ENCODE data around the gene G2E3.

G2E3 gene

GRCh38 chr14:30572237-30572636, 13.3 kb downstream of the G2E3 start:
- TF ChIP-seq REST (IDR thresholded peaks at IDR 0.05; ENCODE audit: insufficient read depth in 1 of 2, low read depth in 2 of 2, low read length in 2 of 2) (no peak), TAF1 (IDR thresholded peaks at IDR 0.05; ENCODE audit: borderline replicate concordance, insufficient read depth, low read length) (no peak), FOXP2 (optimal IDR thresholded peaks at IDR 0.05; ENCODE audit: borderline replicate concordance, extremely low read depth, extremely low read length, insufficient read depth) (no peak), SIN3A (IDR thresholded peaks at IDR 0.05; ENCODE audit: borderline replicate concordance, insufficient read depth, low read length) (no peak), POLR2AphosphoS5 (IDR thresholded peaks at IDR 0.05; ENCODE audit: low read depth, low read length) (no peak)

- TF ChIP-seq REST (IDR thresholded peaks at IDR 0.05; ENCODE audit: insufficient read depth in 1 of 2, low read depth in 2 of 2, low read length in 2 of 2) (no peak), SIN3A (IDR thresholded peaks at IDR 0.05; ENCODE audit: borderline replicate concordance, insufficient read depth, low read length) (no peak), POLR2AphosphoS5 (IDR thresholded peaks at IDR 0.05; ENCODE audit: low read depth, low read length) (no peak)
These were observed 13.8 kb downstream of the G2E3 start for GRCh38 chr14:30572771-30573170.

GRCh38 chr14:30573226-30573814, 14.4 kb downstream of the G2E3 start:
- TF ChIP-seq REST (IDR thresholded peaks at IDR 0.05; ENCODE audit: insufficient read depth in 1 of 2, low read depth in 2 of 2, low read length in 2 of 2): no peak
- no peak for TF ChIP-seq TAF1 (IDR thresholded peaks at IDR 0.05; ENCODE audit: borderline replicate concordance, insufficient read depth, low read length)
- no peak for TF ChIP-seq SIN3A (IDR thresholded peaks at IDR 0.05; ENCODE audit: borderline replicate concordance, insufficient read depth, low read length)
- TF ChIP-seq POLR2AphosphoS5 (IDR thresholded peaks at IDR 0.05; ENCODE audit: low read depth, low read length): no peak
- TF ChIP-seq FOXP2 (optimal IDR thresholded peaks at IDR 0.05; ENCODE audit: borderline replicate concordance, extremely low read depth, extremely low read length, insufficient read depth): no peak

GRCh38 chr14:30573966-30574365, 15.0 kb downstream of the G2E3 start:
- no peak for TF ChIP-seq FOXP2 (optimal IDR thresholded peaks at IDR 0.05; ENCODE audit: borderline replicate concordance, extremely low read depth, extremely low read length, insufficient read depth)
- no peak for TF ChIP-seq REST (IDR thresholded peaks at IDR 0.05; ENCODE audit: insufficient read depth in 1 of 2, low read depth in 2 of 2, low read length in 2 of 2)
- TF ChIP-seq TAF1 (IDR thresholded peaks at IDR 0.05; ENCODE audit: borderline replicate concordance, insufficient read depth, low read length): no peak
- TF ChIP-seq POLR2AphosphoS5 (IDR thresholded peaks at IDR 0.05; ENCODE audit: low read depth, low read length): no peak
- no peak for TF ChIP-seq SIN3A (IDR thresholded peaks at IDR 0.05; ENCODE audit: borderline replicate concordance, insufficient read depth, low read length)

All from PFSK-1 (cell line).